Astrocyte (in vitro differentiated cells and primary cell): Measurements from ENCODE around the gene ENOX1. TPM values are rescaled to one million over a fixed set of nuclear protein-coding genes. Genes with fewer than 3 reads are reported as not detected.

Experiments
- DNase-seq: peaks from one replicate; pipeline ENCODE4 v3.0.0-alpha.2; 2010; ENCODE audit warnings: low read depth
- FAIRE-seq: peaks from 2 replicates; lab custom pipeline; 2011; peaks lifted over from hg19 to GRCh38; lab: Jason Lieb, UNC
- H2AFZ ChIP-seq: 2 replicates; pipeline ENCODE4 v1.6.0; 2012; ENCODE audit warnings: low read depth, low read length, inconsistent platforms
- H3K27ac ChIP-seq: 2 replicates; pipeline ENCODE4 v1.5.1; 2011; ENCODE audit warnings: low read depth, low read length, inconsistent platforms
- H3K27me3 ChIP-seq: 2 replicates; pipeline ENCODE4 v1.6.0; 2011; ENCODE audit warnings: low read length, inconsistent platforms; ENCODE audit not compliant: insufficient read depth
- H3K36me3 ChIP-seq: 2 replicates; pipeline ENCODE4 v1.5.1; 2011; ENCODE audit warnings: low read length, inconsistent platforms; ENCODE audit not compliant: insufficient read depth
- H3K4me1 ChIP-seq: 2 replicates; pipeline ENCODE4 v1.5.1; 2011; ENCODE audit warnings: low read length, inconsistent platforms; ENCODE audit not compliant: insufficient read depth
- H3K4me2 ChIP-seq: 2 replicates; pipeline ENCODE4 v1.6.0; 2012; ENCODE audit warnings: low read length, inconsistent platforms
- H3K4me3 ChIP-seq: 2 replicates; pipeline ENCODE4 v1.5.1; 2011; ENCODE audit warnings: low read depth, mild to moderate bottlenecking, low read length, inconsistent platforms; ENCODE audit not compliant: insufficient read depth
- H3K79me2 ChIP-seq: 2 replicates; pipeline ENCODE4 v1.6.0; 2012; ENCODE audit warnings: mild to moderate bottlenecking, low read length, inconsistent platforms; ENCODE audit not compliant: insufficient read depth
- H3K9ac ChIP-seq: 2 replicates; pipeline ENCODE4 v1.6.0; 2012; ENCODE audit warnings: mild to moderate bottlenecking, low read length, inconsistent platforms
- H3K9me3 ChIP-seq: 2 replicates; pipeline ENCODE4 v1.5.1; 2012; ENCODE audit warnings: low read depth, mild to moderate bottlenecking, low read length, inconsistent platforms; ENCODE audit not compliant: insufficient read depth
- H4K20me1 ChIP-seq: 2 replicates; pipeline ENCODE4 v1.6.0; 2012; ENCODE audit warnings: low read length, inconsistent platforms; ENCODE audit not compliant: insufficient read depth
- H3K27ac Mint-ChIP-seq: one replicate; pipeline ENCODE4 v1.8.0; 2021; ENCODE audit warnings: mild to moderate bottlenecking, mixed read lengths; ENCODE audit not compliant: unreplicated experiment
- H3K27me3 Mint-ChIP-seq: one replicate; pipeline ENCODE4 v1.8.0; 2021; ENCODE audit warnings: low read depth, mixed read lengths; ENCODE audit not compliant: unreplicated experiment
- H3K36me3 Mint-ChIP-seq: one replicate; pipeline ENCODE4 v1.8.0; 2021; ENCODE audit warnings: low read depth, mixed read lengths; ENCODE audit not compliant: unreplicated experiment
- H3K4me1 Mint-ChIP-seq: one replicate; pipeline ENCODE4 v1.8.0; 2021; ENCODE audit warnings: low read depth, mixed read lengths; ENCODE audit not compliant: unreplicated experiment
- H3K4me3 Mint-ChIP-seq: one replicate; pipeline ENCODE4 v1.8.0; 2021; ENCODE audit warnings: mild to moderate bottlenecking, moderate library complexity, mixed read lengths; ENCODE audit not compliant: unreplicated experiment
- H3K9me3 Mint-ChIP-seq: one replicate; pipeline ENCODE4 v1.8.0; 2021; ENCODE audit warnings: mild to moderate bottlenecking, mixed read lengths; ENCODE audit not compliant: unreplicated experiment
- CTCF ChIP-seq: IDR thresholded peaks from 2 replicates; pipeline ENCODE4 v1.5.1; 2011; ENCODE audit warnings: low read depth, mild to moderate bottlenecking, inconsistent platforms, low read length, moderate library complexity; ENCODE audit not compliant: insufficient read depth
- EZH2 ChIP-seq: IDR thresholded peaks from 2 replicates; pipeline ENCODE4 v1.6.1; 2012; ENCODE audit warnings: mild to moderate bottlenecking, low read length, inconsistent platforms; ENCODE audit not compliant: insufficient read depth
- total RNA-seq: library from RNA; stranded (reverse); gene quantifications from 2 replicates; pipeline ENCODE4 v1.2.1, GENCODE V29; 2021

ENOX1 gene
- total RNA-seq, 1 donor from 2014 or later: 2.3 TPM

GRCh38 chr13:43405457-43405856 is 381.3 kb downstream of the ENOX1 start:
- H3K36me3 ChIP-seq: no peaks in the 10 kb centered on the region
- H3K4me3 Mint-ChIP-seq: no peak overlapping the region
- H3K27ac Mint-ChIP-seq: no peak overlapping the region
- H3K27ac ChIP-seq: no peak overlapping the region
- no peaks in the 10 kb centered on the region for H3K27me3 Mint-ChIP-seq
- H4K20me1 ChIP-seq: no peaks in the 10 kb centered on the region
- DNase-seq: peak; percentile 75
- no peaks in the 10 kb centered on the region for H3K9me3 ChIP-seq
- TF ChIP-seq EZH2: no peak
- TF ChIP-seq CTCF: no peak
- H3K9me3 Mint-ChIP-seq: no peaks in the 10 kb centered on the region
- no peak overlapping the region for H3K4me3 ChIP-seq
- H3K9ac ChIP-seq: no peak overlapping the region
- no peaks in the 10 kb centered on the region for H3K27me3 ChIP-seq
- no peaks in the 10 kb centered on the region for H3K36me3 Mint-ChIP-seq
- H3K4me1 Mint-ChIP-seq: peaks cover 7% of the 10 kb centered on the region
- H3K79me2 ChIP-seq: no peaks in the 10 kb centered on the region
- H2AFZ ChIP-seq: no peak overlapping the region
- no peak for FAIRE-seq
- no peaks in the 10 kb centered on the region for H3K4me1 ChIP-seq
- H3K4me2 ChIP-seq: no peak overlapping the region

GRCh38 chr13:43402380-43402779 is 384.4 kb downstream of the ENOX1 start:
- Mint-ChIP-seq H3K4me3 (no peak overlapping the region), H3K27ac (no peak overlapping the region), H3K9me3 (no peaks in the 10 kb centered on the region), H3K27me3 (peaks cover 2% of the 10 kb centered on the region), H3K4me1 (peaks cover 7% of the 10 kb centered on the region), H3K36me3 (no peaks in the 10 kb centered on the region)
- no peaks in the 10 kb centered on the region for H3K27me3 ChIP-seq
- H3K79me2 ChIP-seq: no peaks in the 10 kb centered on the region
- H3K27ac ChIP-seq: no peak overlapping the region
- H3K36me3 ChIP-seq: no peaks in the 10 kb centered on the region
- no peak for DNase-seq
- no peak overlapping the region for H2AFZ ChIP-seq
- no peak overlapping the region for H3K9ac ChIP-seq
- no peak overlapping the region for H3K4me3 ChIP-seq
- H3K9me3 ChIP-seq: no peaks in the 10 kb centered on the region
- no peaks in the 10 kb centered on the region for H4K20me1 ChIP-seq
- TF ChIP-seq EZH2 (no peak), CTCF (no peak)
- H3K4me1 ChIP-seq: no peaks in the 10 kb centered on the region
- no peak for FAIRE-seq
- no peak overlapping the region for H3K4me2 ChIP-seq

- no peaks in the 10 kb centered on the region for H3K36me3 Mint-ChIP-seq
- Histone ChIP-seq H3K4me1 (peaks cover 3% of the 10 kb centered on the region), H3K79me2 (no peaks in the 10 kb centered on the region), H3K27me3 (no peaks in the 10 kb centered on the region), H3K4me2 (no peak overlapping the region), H3K4me3 (no peak overlapping the region), H3K9me3 (no peaks in the 10 kb centered on the region), H4K20me1 (no peaks in the 10 kb centered on the region), H2AFZ (no peak overlapping the region), H3K27ac (no peak overlapping the region), H3K36me3 (no peaks in the 10 kb centered on the region), H3K9ac (no peak overlapping the region)
- H3K27me3 Mint-ChIP-seq: peaks cover 2% of the 10 kb centered on the region
- FAIRE-seq (no peak), DNase-seq (no peak)
- no peak overlapping the region for H3K27ac Mint-ChIP-seq
- peaks cover 7% of the 10 kb centered on the region for H3K4me1 Mint-ChIP-seq
- TF ChIP-seq CTCF (no peak), EZH2 (no peak)
- no peaks in the 10 kb centered on the region for H3K9me3 Mint-ChIP-seq
- H3K4me3 Mint-ChIP-seq: no peak overlapping the region
Observed at GRCh38 chr13:43401361-43401760, 385.4 kb downstream of the ENOX1 start.
